ENCODE data around the gene GPR150.
A peak's percentile ranks its signal among the peaks of the same experiment; 100 is the strongest.

GPR150 gene

GRCh38 chr5:95620030-95620869 lies at the start of gene GPR150:
GPR150 (plus strand) TSS chr5:95620087; CDS start chr5:95620276, 189 bp downstream.
- peak; percentile 4 for DNase-seq (ENCODE audit: low spot score)

GRCh38 chr5:95572016-95572415 lies 47.9 kb upstream of the GPR150 start:
- no peak for DNase-seq (ENCODE audit: low spot score)

- DNase-seq (ENCODE audit: low spot score): no peak
Observed at GRCh38 chr5:95581576-95581975, 38.3 kb upstream of the GPR150 start.

- DNase-seq (ENCODE audit: low spot score): no peak
Observed at GRCh38 chr5:95583992-95584391, 35.9 kb upstream of the GPR150 start.

- DNase-seq (ENCODE audit: low spot score): no peak
Observed at GRCh38 chr5:95590880-95591279, 29.0 kb upstream of the GPR150 start.

GRCh38 chr5:95591490-95591901 lies 28.4 kb upstream of the GPR150 start:
- no peak for DNase-seq (ENCODE audit: low spot score)

- peak; percentile 18 for DNase-seq (ENCODE audit: low spot score)
Observed at GRCh38 chr5:95595289-95595931, 24.5 kb upstream of the GPR150 start.

GRCh38 chr5:95599252-95599651 lies 20.6 kb upstream of the GPR150 start:
- no peak for DNase-seq (ENCODE audit: low spot score)

GRCh38 chr5:95600557-95600956 lies 19.3 kb upstream of the GPR150 start:
- DNase-seq (ENCODE audit: low spot score): no peak

- no peak for DNase-seq (ENCODE audit: low spot score)
Observed at GRCh38 chr5:95605786-95606185, 14.1 kb upstream of the GPR150 start.

- DNase-seq (ENCODE audit: low spot score): no peak
Observed at GRCh38 chr5:95606419-95606818, 13.5 kb upstream of the GPR150 start.

- no peak for DNase-seq (ENCODE audit: low spot score)
Observed at GRCh38 chr5:95609711-95610110, 10.2 kb upstream of the GPR150 start.

GRCh38 chr5:95610546-95610945 lies 9.3 kb upstream of the GPR150 start:
- DNase-seq (ENCODE audit: low spot score): no peak

GRCh38 chr5:95611396-95611795 lies 8.5 kb upstream of the GPR150 start:
- no peak for DNase-seq (ENCODE audit: low spot score)

GRCh38 chr5:95613514-95613913 lies 6.4 kb upstream of the GPR150 start:
- DNase-seq (ENCODE audit: low spot score): no peak

- DNase-seq (ENCODE audit: low spot score): no peak
Observed at GRCh38 chr5:95615164-95615467, 4.8 kb upstream of the GPR150 start.

- no peak for DNase-seq (ENCODE audit: low spot score)
Observed at GRCh38 chr5:95617057-95617456, 2.8 kb upstream of the GPR150 start.

- no peak for DNase-seq (ENCODE audit: low spot score)
Observed at GRCh38 chr5:95619096-95619495, 791 bp upstream of the GPR150 start.

- no peak for DNase-seq (ENCODE audit: low spot score)
Observed at GRCh38 chr5:95619514-95620029, 315 bp upstream of the GPR150 start.

- DNase-seq (ENCODE audit: low spot score): no peak
Observed at GRCh38 chr5:95620870-95621838, 1.3 kb downstream of the GPR150 start.

- DNase-seq (ENCODE audit: low spot score): no peak
Observed at GRCh38 chr5:95621839-95622629, 2.1 kb downstream of the GPR150 start.

All from LoVo (cell line).